Activated CD4-positive, alpha-beta memory T cell treated with anti-CD3 and anti-CD28 coated beads for 36 hours (primary cell): ENCODE results near the gene DDX5. TPM values are rescaled to one million over a fixed set of nuclear protein-coding genes. Genes with fewer than 3 reads are reported as not detected.
A peak's percentile ranks its signal among the peaks of the same experiment; 100 is the strongest.

Experiments
- CTCF ChIA-PET: fragments of 350-600 bp; sonication (Branson Sonifier 250); formaldehyde crosslinking; loops from one replicate; lab custom pipeline; 2021; ENCODE audit warnings: antibody characterized with exemption, inconsistent platforms; lab: Charles Lee
- POLR2A ChIA-PET: fragments of 350-600 bp; sonication (Branson Sonifier 250); formaldehyde crosslinking; loops from one replicate; lab custom pipeline; 2021; ENCODE audit warnings: antibody characterized with exemption; lab: Charles Lee
- DNase-seq: peaks from one replicate; pipeline ENCODE4 v3.0.0-alpha.2; 2020
- H3K27ac Mint-ChIP-seq: one replicate; pipeline ENCODE4 v1.8.0; 2021; ENCODE audit warnings: mixed read lengths
- H3K27me3 Mint-ChIP-seq: one replicate; pipeline ENCODE4 v1.8.0; 2021; ENCODE audit warnings: mixed read lengths
- H3K36me3 Mint-ChIP-seq: one replicate; pipeline ENCODE4 v1.8.0; 2021; ENCODE audit warnings: mixed read lengths
- H3K4me1 Mint-ChIP-seq: one replicate; pipeline ENCODE4 v1.8.0; 2021; ENCODE audit warnings: low read depth, mixed read lengths
- H3K4me3 Mint-ChIP-seq: one replicate; pipeline ENCODE4 v1.8.0; 2021; ENCODE audit warnings: mild to moderate bottlenecking, mixed read lengths
- H3K9me3 Mint-ChIP-seq: one replicate; pipeline ENCODE4 v1.8.0; 2021; ENCODE audit warnings: mixed read lengths
- intact Hi-C: fragments of 100-400 bp; cut with micrococcal nuclease; formaldehyde crosslinking; loops from one replicate; pipeline ENCODE4 v1.15.1; 2023
- total RNA-seq, 2 experiments: library from RNA; stranded (reverse); gene quantifications; one replicate each; pipeline ENCODE4 v1.2.3, GENCODE V29; 2021

The DDX5 gene
- total RNA-seq, 2 experiments from 2014 or later, result 583 to 626 TPM

- DNase-seq, result peak; percentile 10
- intact Hi-C loops, result loop anchor here (5.0 kb wide), 1 partner anchor 113 kb away; no protein-coding TSS in a partner anchor
- H3K36me3 Mint-ChIP-seq, result peaks cover 36% of the 10 kb centered on the region
These were observed 28.1 kb upstream of the DDX5 start for GRCh38 chr17:64534187-64534586.

GRCh38 chr17:64533784-64534183 is 27.7 kb upstream of the DDX5 start:
- intact Hi-C loops, result loop anchor here (5.0 kb wide), 1 partner anchor 114 kb away; no protein-coding TSS in a partner anchor
- Mint-ChIP-seq H3K9me3 (no peaks in the 10 kb centered on the region), H3K27ac (peak overlapping the region; percentile 56), H3K27me3 (no peaks in the 10 kb centered on the region), H3K4me3 (no peak overlapping the region), H3K4me1 (no peaks in the 10 kb centered on the region), H3K36me3 (peaks cover 38% of the 10 kb centered on the region)
- POLR2A ChIA-PET, result no interaction called here
- DNase-seq, result no peak
- CTCF ChIA-PET, result interaction anchor here (1.0 to 3.2 kb wide), 3 partner anchors 27 to 115 kb away, joined by 3 to 17 read pairs (median 4); partner anchors contain the start of genes CEP95 and DDX5

More at GRCh38 chr17:64534187-64534586, 28.1 kb upstream of the DDX5 start:
- H3K27ac Mint-ChIP-seq, result peak overlapping the region; percentile 56
- ChIA-PET POLR2A (no interaction called here), CTCF (interaction anchor here (1.2 to 3.2 kb wide), 2 partner anchors 115 kb away, joined by 4 to 17 read pairs; no protein-coding TSS in a partner anchor)
- no peaks in the 10 kb centered on the region for H3K4me1 Mint-ChIP-seq
- H3K27me3 Mint-ChIP-seq, result no peaks in the 10 kb centered on the region
- no peaks in the 10 kb centered on the region for H3K9me3 Mint-ChIP-seq
- H3K4me3 Mint-ChIP-seq, result no peak overlapping the region

GRCh38 chr17:64532409-64532808 is 26.3 kb upstream of the DDX5 start:
- DNase-seq, result no peak
- no peak overlapping the region for H3K4me3 Mint-ChIP-seq
- intact Hi-C loops, result loop anchor here (5.0 kb wide), 1 partner anchor 115 kb away; no protein-coding TSS in a partner anchor

GRCh38 chr17:64531955-64532371 is 25.9 kb upstream of the DDX5 start:
- ChIA-PET POLR2A (no interaction called here), CTCF (interaction anchor here (3.2 kb wide), 1 partner anchor 117 kb away, joined by 17 read pairs; no protein-coding TSS in a partner anchor)
- Mint-ChIP-seq H3K4me3 (no peak overlapping the region), H3K4me1 (no peaks in the 10 kb centered on the region), H3K9me3 (no peaks in the 10 kb centered on the region), H3K27ac (no peak overlapping the region), H3K27me3 (no peaks in the 10 kb centered on the region), H3K36me3 (peaks cover 44% of the 10 kb centered on the region)
- no peak for DNase-seq
- intact Hi-C loops, result loop anchor here (5.0 kb wide), 1 partner anchor 115 kb away; no protein-coding TSS in a partner anchor

More at GRCh38 chr17:64532409-64532808, 26.3 kb upstream of the DDX5 start:
- Mint-ChIP-seq H3K4me1 (no peaks in the 10 kb centered on the region), H3K36me3 (peaks cover 41% of the 10 kb centered on the region), H3K9me3 (no peaks in the 10 kb centered on the region), H3K27ac (no peak overlapping the region), H3K27me3 (no peaks in the 10 kb centered on the region)
- ChIA-PET CTCF (interaction anchor here (3.2 kb wide), 1 partner anchor 117 kb away, joined by 17 read pairs; no protein-coding TSS in a partner anchor), POLR2A (no interaction called here)

- ChIA-PET CTCF (no interaction called here), POLR2A (no interaction called here)
- no peak for DNase-seq
These were observed 23.1 kb upstream of the DDX5 start for GRCh38 chr17:64529221-64529620.

GRCh38 chr17:64527914-64528313 is 21.8 kb upstream of the DDX5 start:
- H3K9me3 Mint-ChIP-seq, result no peaks in the 10 kb centered on the region
- no peak overlapping the region for H3K4me3 Mint-ChIP-seq
- peaks cover 52% of the 10 kb centered on the region for H3K36me3 Mint-ChIP-seq
- POLR2A ChIA-PET, result no interaction called here
- CTCF ChIA-PET, result no interaction called here
- DNase-seq, result no peak
- no peaks in the 10 kb centered on the region for H3K27me3 Mint-ChIP-seq
- no peaks in the 10 kb centered on the region for H3K4me1 Mint-ChIP-seq
- no peak overlapping the region for H3K27ac Mint-ChIP-seq
- intact Hi-C loops, result no loop called here

More at GRCh38 chr17:64529221-64529620, 23.1 kb upstream of the DDX5 start:
- Mint-ChIP-seq H3K9me3 (no peaks in the 10 kb centered on the region), H3K27ac (no peak overlapping the region), H3K36me3 (peaks cover 53% of the 10 kb centered on the region), H3K27me3 (no peaks in the 10 kb centered on the region), H3K4me3 (no peak overlapping the region), H3K4me1 (no peaks in the 10 kb centered on the region)
- intact Hi-C loops, result no loop called here

- no peak overlapping the region for H3K4me3 Mint-ChIP-seq
- H3K36me3 Mint-ChIP-seq, result peaks cover 32% of the 10 kb centered on the region
- no peaks in the 10 kb centered on the region for H3K9me3 Mint-ChIP-seq
- intact Hi-C loops, result no loop called here
- no peak for DNase-seq
- peaks cover 12% of the 10 kb centered on the region for H3K4me1 Mint-ChIP-seq
- ChIA-PET POLR2A (interaction anchor here (0.6 kb wide), 1 partner anchor 20 kb away, joined by 3 read pairs; no protein-coding TSS in a partner anchor), CTCF (interaction anchor here (1.0 kb wide), 2 partner anchors 29 to 100 kb away, joined by 3 to 4 read pairs; no protein-coding TSS in a partner anchor)
- H3K27ac Mint-ChIP-seq, result no peak overlapping the region
- no peaks in the 10 kb centered on the region for H3K27me3 Mint-ChIP-seq
These were observed 14.3 kb upstream of the DDX5 start for GRCh38 chr17:64520359-64520758.

GRCh38 chr17:64519601-64520000 is 13.5 kb upstream of the DDX5 start:
- peaks cover 30% of the 10 kb centered on the region for H3K36me3 Mint-ChIP-seq
- H3K4me3 Mint-ChIP-seq, result no peak overlapping the region
- ChIA-PET POLR2A (interaction anchor here (0.6 kb wide), 1 partner anchor 21 kb away, joined by 3 read pairs; no protein-coding TSS in a partner anchor), CTCF (interaction anchor here (0.7 to 1.1 kb wide), 3 partner anchors 99 to 130 kb away, joined by 3 to 4 read pairs (median 3); no protein-coding TSS in a partner anchor)
- H3K4me1 Mint-ChIP-seq, result peaks cover 18% of the 10 kb centered on the region
- no peaks in the 10 kb centered on the region for H3K9me3 Mint-ChIP-seq
- intact Hi-C loops, result no loop called here
- DNase-seq, result no peak
- no peak overlapping the region for H3K27ac Mint-ChIP-seq
- no peaks in the 10 kb centered on the region for H3K27me3 Mint-ChIP-seq

- Mint-ChIP-seq H3K36me3 (peaks cover 45% of the 10 kb centered on the region), H3K27me3 (no peaks in the 10 kb centered on the region), H3K4me1 (peaks cover 18% of the 10 kb centered on the region), H3K27ac (no peak overlapping the region), H3K4me3 (no peak overlapping the region), H3K9me3 (no peaks in the 10 kb centered on the region)
- DNase-seq, result no peak
- CTCF ChIA-PET, result interaction anchor here (1.0 to 1.6 kb wide), 2 partner anchors 23 to 96 kb away, joined by 3 to 4 read pairs; no protein-coding TSS in a partner anchor
- POLR2A ChIA-PET, result interaction anchor here (1.2 to 1.9 kb wide), 3 partner anchors 9 to 17 kb away, joined by 4 to 7 read pairs (median 7); partner anchors contain the start of genes CEP95 and DDX5
- intact Hi-C loops, result no loop called here
These were observed 9.7 kb upstream of the DDX5 start for GRCh38 chr17:64515829-64516228.

- ChIA-PET CTCF (interaction anchor here (0.6 to 1.6 kb wide), 3 partner anchors 23 to 221 kb away, joined by 3 to 4 read pairs (median 4); no protein-coding TSS in a partner anchor), POLR2A (interaction anchor here (1.2 to 1.9 kb wide), 3 partner anchors 9 to 17 kb away, joined by 4 to 7 read pairs (median 7); partner anchors contain the start of genes CEP95 and DDX5)
- no peaks in the 10 kb centered on the region for H3K27me3 Mint-ChIP-seq
- DNase-seq, result no peak
- H3K27ac Mint-ChIP-seq, result no peak overlapping the region
- H3K4me1 Mint-ChIP-seq, result peaks cover 18% of the 10 kb centered on the region
- H3K9me3 Mint-ChIP-seq, result no peaks in the 10 kb centered on the region
- intact Hi-C loops, result no loop called here
- H3K4me3 Mint-ChIP-seq, result no peak overlapping the region
- H3K36me3 Mint-ChIP-seq, result peaks cover 48% of the 10 kb centered on the region
These were observed 9.3 kb upstream of the DDX5 start for GRCh38 chr17:64515419-64515818.

- Mint-ChIP-seq H3K27me3 (peaks cover 2% of the 10 kb centered on the region), H3K4me3 (peak overlapping the region; percentile 13), H3K36me3 (peaks cover 53% of the 10 kb centered on the region), H3K4me1 (peaks cover 25% of the 10 kb centered on the region), H3K27ac (no peak overlapping the region), H3K9me3 (no peaks in the 10 kb centered on the region)
- ChIA-PET CTCF (interaction anchor here (2.9 kb wide), 1 partner anchor 16 kb away, joined by 11 read pairs; no protein-coding TSS in a partner anchor), POLR2A (no interaction called here)
- intact Hi-C loops, result loop anchor here (5.0 to 10.0 kb wide), 6 partner anchors 377 to 812 kb away; partner anchors contain the start of genes CCDC47, DDX42, ERN1 and SMARCD2
- DNase-seq, result no peak
These were observed 3.1 kb upstream of the DDX5 start for GRCh38 chr17:64509179-64509578.

- Mint-ChIP-seq H3K27ac (no peak overlapping the region), H3K9me3 (no peaks in the 10 kb centered on the region), H3K4me3 (peak overlapping the region; percentile 61), H3K27me3 (peaks cover 2% of the 10 kb centered on the region), H3K4me1 (peaks cover 30% of the 10 kb centered on the region), H3K36me3 (peaks cover 56% of the 10 kb centered on the region)
- DNase-seq, result no peak
- ChIA-PET POLR2A (no interaction called here), CTCF (interaction anchor here (2.9 kb wide), 1 partner anchor 16 kb away, joined by 11 read pairs; no protein-coding TSS in a partner anchor)
- intact Hi-C loops, result loop anchor here (5.0 to 10.0 kb wide), 6 partner anchors 376 to 811 kb away; partner anchors contain the start of genes CCDC47, DDX42, ERN1 and SMARCD2
These were observed 2.6 kb upstream of the DDX5 start for GRCh38 chr17:64508683-64509082.
